ENCODE measurements around the gene PLAU.

DNA sequence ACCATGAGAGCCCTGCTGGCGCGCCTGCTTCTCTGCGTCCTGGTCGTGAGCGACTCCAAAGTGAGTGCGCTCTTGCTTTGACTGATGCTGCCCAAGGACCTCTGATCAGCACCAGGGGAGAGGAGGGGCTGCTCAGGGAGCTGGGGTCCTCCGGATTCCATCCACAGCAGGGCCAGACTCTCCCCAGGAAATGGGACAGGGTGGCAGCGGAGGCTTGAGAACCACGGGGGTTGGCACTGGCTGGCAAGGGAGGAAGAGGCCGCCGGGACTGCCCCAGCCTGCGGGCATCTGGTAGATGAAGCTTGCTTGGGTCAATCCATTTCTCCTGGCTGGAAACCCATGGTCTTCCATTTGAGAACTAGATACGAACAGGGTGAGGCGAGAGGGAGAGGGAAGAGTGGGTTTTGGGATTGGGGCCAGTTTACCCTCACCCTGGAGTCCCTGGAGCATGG, 647 bp downstream of the PLAU start:
- no peak for TF ChIP-seq POLR2A (IDR thresholded peaks at IDR 0.05)
- no peak for TF ChIP-seq CTCF (IDR thresholded peaks at IDR 0.05 in 4 of 5, conservative IDR thresholded peaks at IDR 0.05 in 1 of 5)

Measured in gastrocnemius medialis (tissue), 4 donors.